ENCODE data around the gene SLFN5. TPM values are rescaled to one million over a fixed set of nuclear protein-coding genes. Genes with fewer than 3 reads are reported as not detected.
"Not testable (repeated sequence)": the region's sequence is repeated elsewhere in the genome, so short reads cannot be mapped to it uniquely, and the experiment has no call there.

The SLFN5 gene
- total RNA-seq, 1 donor from 2014 or later = 67.4 TPM

GRCh38 chr17:35291802-35292201, 48.9 kb downstream of the SLFN5 start:
- DNase-seq (ENCODE audit: low read depth) = no peak

- no peak for DNase-seq (ENCODE audit: low read depth)
Observed at GRCh38 chr17:35293151-35293847, 50.4 kb downstream of the SLFN5 start.

- DNase-seq (ENCODE audit: low read depth) = no peak
Observed at GRCh38 chr17:35294756-35295155, 51.9 kb downstream of the SLFN5 start.

GRCh38 chr17:35295686-35296085, 52.8 kb downstream of the SLFN5 start:
- no peak for DNase-seq (ENCODE audit: low read depth)

- no peak for DNase-seq (ENCODE audit: low read depth)
Observed at GRCh38 chr17:35297666-35298065, 54.8 kb downstream of the SLFN5 start.

GRCh38 chr17:35298639-35299038, 55.8 kb downstream of the SLFN5 start:
- no peak for DNase-seq (ENCODE audit: low read depth)

- DNase-seq (ENCODE audit: low read depth) = peak; percentile 17
Observed at GRCh38 chr17:35299135-35299534, 56.3 kb downstream of the SLFN5 start.

GRCh38 chr17:35309345-35309744, 66.5 kb downstream of the SLFN5 start:
- not testable (repeated sequence) for DNase-seq (ENCODE audit: low read depth)

- no peak for DNase-seq (ENCODE audit: low read depth)
Observed at GRCh38 chr17:35312346-35312745, 69.5 kb downstream of the SLFN5 start.

GRCh38 chr17:35312790-35313711, 70.2 kb downstream of the SLFN5 start:
- DNase-seq (ENCODE audit: low read depth) = peak; percentile 59

GRCh38 chr17:35313875-35314409, 71.1 kb downstream of the SLFN5 start:
- DNase-seq (ENCODE audit: low read depth) = no peak

- no peak for DNase-seq (ENCODE audit: low read depth)
Observed at GRCh38 chr17:35314415-35315216, 71.7 kb downstream of the SLFN5 start.

- DNase-seq (ENCODE audit: low read depth) = peak; percentile 2
Observed at GRCh38 chr17:35315283-35315682, 72.4 kb downstream of the SLFN5 start.

GRCh38 chr17:35315971-35316370, 73.1 kb downstream of the SLFN5 start:
- DNase-seq (ENCODE audit: low read depth) = no peak

GRCh38 chr17:35322749-35323148, 79.9 kb downstream of the SLFN5 start:
- DNase-seq (ENCODE audit: low read depth) = no peak

Other genes starting within 250 kb of the SLFN5 start
- 6.8 and 20.7 TPM in 2 replicates for gene RFFL, start 179.4 kb upstream of the SLFN5 start, total RNA-seq
- gene RAD51D, start 123.2 kb upstream of the SLFN5 start, total RNA-seq = 7.8 and 8.8 TPM in 2 replicates
- gene FNDC8, start 121.5 kb upstream of the SLFN5 start, total RNA-seq = not detected in 2 replicates
- gene NLE1, start 100.8 kb upstream of the SLFN5 start, total RNA-seq = 18.2 and 28.8 TPM in 2 replicates
- not detected in 2 replicates for gene UNC45B, start 95.3 kb upstream of the SLFN5 start, total RNA-seq
- not detected in 2 replicates for gene SLC35G3, start 48.7 kb upstream of the SLFN5 start, total RNA-seq
- gene SLFN11, start 130.5 kb downstream of the SLFN5 start, total RNA-seq = 6.0 and 8.2 TPM in 2 replicates
- 22.1 and 67.0 TPM in 2 replicates for gene SLFN12, start 189.4 kb downstream of the SLFN5 start, total RNA-seq
- 3.1 and 9.2 TPM in 2 replicates for gene SLFN13, start 205.7 kb downstream of the SLFN5 start, total RNA-seq

Measured in renal cortical epithelial cell (primary cell).